ACC112 (cell line): ENCODE measurements around the gene IFNA16.
"Not testable (repeated sequence)": the region's sequence is repeated elsewhere in the genome, so short reads cannot be mapped to it uniquely, and the experiment has no call there.

Experiments
- H2AFZ ChIP-seq: fragments of 200-600 bp; sonication (generic); one replicate; pipeline ENCODE4 v1.6.0; 2017; ENCODE audit warnings: antibody characterized with exemption, low read length; ENCODE audit not compliant: unreplicated experiment
- H3K27ac ChIP-seq: fragments of 200-600 bp; sonication (generic); 2 replicates; pipeline ENCODE4 v1.5.1; 2014; ENCODE audit warnings: low read depth, mild to moderate bottlenecking, antibody characterized with exemption, low read length, moderate library complexity
- H3K27me3 ChIP-seq: fragments of 200-600 bp; sonication (generic); 2 replicates; pipeline ENCODE4 v1.6.1; 2014; ENCODE audit warnings: mild to moderate bottlenecking, antibody characterized with exemption, low read length, moderate library complexity, mixed read lengths; ENCODE audit not compliant: insufficient read depth
- H3K36me3 ChIP-seq: fragments of 200-600 bp; sonication (generic); 2 replicates; pipeline ENCODE4 v1.6.1; 2016; ENCODE audit warnings: mild to moderate bottlenecking, antibody characterized with exemption, low read length, moderate library complexity, mixed read lengths; ENCODE audit not compliant: insufficient read depth
- H3K4me1 ChIP-seq: fragments of 200-600 bp; sonication (generic); one replicate; pipeline ENCODE4 v1.6.1; 2016; ENCODE audit warnings: low read length, mixed read lengths; ENCODE audit not compliant: insufficient read depth, unreplicated experiment, control insufficient read depth
- H3K4me3 ChIP-seq: fragments of 200-600 bp; sonication (generic); 2 replicates; pipeline ENCODE4 v1.5.1; 2014; ENCODE audit warnings: mild to moderate bottlenecking, low read depth, low read length
- H3K79me2 ChIP-seq: fragments of 200-600 bp; sonication (generic); one replicate; pipeline ENCODE4 v1.6.0; 2016; ENCODE audit warnings: low read length; ENCODE audit not compliant: control insufficient read depth, unreplicated experiment, insufficient read depth

The IFNA16 gene

DNA sequence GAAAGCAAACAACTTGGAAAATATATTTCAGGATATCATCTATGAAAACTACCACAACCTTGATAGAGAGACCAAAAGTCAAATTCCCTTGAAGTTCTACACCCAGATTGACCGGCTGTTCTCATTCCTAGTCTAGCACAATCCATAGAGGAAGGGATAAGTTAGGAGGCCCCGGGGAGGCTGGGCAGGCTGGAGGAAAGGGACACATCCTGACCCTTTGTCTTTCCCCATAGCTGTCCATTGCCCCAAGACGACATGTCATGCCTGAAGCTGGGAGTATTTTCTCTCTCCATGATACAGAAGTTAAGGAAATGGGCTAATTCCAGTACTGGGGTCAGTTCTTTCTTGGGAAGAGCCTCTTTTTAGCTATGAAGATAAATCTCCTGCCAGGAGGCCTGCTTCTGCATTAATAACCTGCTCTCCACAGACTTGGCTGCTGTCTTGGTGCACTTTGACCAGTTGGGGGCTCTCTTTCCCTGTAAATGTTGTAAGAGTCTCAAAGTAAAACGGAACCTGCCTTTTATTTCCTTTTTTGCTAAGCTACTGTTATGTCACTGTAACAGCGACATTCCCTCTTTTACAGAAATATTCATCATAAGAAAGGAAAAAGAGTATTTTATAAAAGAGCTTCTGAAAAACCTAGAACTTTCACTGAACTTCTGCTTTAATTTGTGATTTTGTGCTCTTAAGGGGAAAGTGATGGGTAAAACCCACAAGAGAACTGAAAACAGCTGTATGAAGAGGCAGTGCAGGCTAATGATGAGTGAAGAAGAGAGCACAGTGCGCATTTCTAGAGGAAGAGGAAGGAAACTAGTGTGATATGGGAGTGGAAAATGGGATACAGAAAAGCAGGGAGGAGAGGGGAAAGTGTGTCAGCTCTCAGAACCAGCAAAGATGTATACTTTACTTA, 22.0 kb downstream of the IFNA16 start:
- H3K79me2 ChIP-seq, H3K27ac ChIP-seq, H3K36me3 ChIP-seq, H3K4me1 ChIP-seq, H3K27me3 ChIP-seq: not testable (repeated sequence)
- peak overlapping the region; percentile 54 for H3K4me3 ChIP-seq
- H2AFZ ChIP-seq, result peak overlapping the region; percentile 65

DNA sequence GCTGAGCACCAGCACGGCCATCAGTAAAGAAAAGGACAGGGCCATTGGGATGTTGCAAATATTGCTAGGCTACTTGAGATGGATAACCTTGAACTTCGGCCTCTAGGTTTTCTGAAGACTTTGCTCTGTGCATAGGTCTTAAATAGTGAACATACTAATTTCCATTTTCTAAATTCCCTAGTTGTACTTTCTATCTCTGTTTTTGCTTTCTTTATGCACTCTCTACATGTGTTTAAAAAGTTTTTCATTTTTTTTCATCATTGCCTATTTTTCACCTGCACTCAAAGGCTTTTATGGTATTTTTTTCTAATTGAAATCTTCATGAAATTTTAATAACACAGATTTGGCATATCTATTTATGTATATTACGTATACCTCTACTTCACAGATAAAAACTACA, 29.6 kb downstream of the IFNA16 start, which contains the start of gene IFNA4:
Gene IFNA4 (minus strand): TSS at position 101 of the 400 bp plus-strand sequence. CDS start 56 bp downstream, at position 45.
- H2AFZ ChIP-seq, H3K4me3 ChIP-seq, H3K4me1 ChIP-seq: not testable (repeated sequence)

DNA sequence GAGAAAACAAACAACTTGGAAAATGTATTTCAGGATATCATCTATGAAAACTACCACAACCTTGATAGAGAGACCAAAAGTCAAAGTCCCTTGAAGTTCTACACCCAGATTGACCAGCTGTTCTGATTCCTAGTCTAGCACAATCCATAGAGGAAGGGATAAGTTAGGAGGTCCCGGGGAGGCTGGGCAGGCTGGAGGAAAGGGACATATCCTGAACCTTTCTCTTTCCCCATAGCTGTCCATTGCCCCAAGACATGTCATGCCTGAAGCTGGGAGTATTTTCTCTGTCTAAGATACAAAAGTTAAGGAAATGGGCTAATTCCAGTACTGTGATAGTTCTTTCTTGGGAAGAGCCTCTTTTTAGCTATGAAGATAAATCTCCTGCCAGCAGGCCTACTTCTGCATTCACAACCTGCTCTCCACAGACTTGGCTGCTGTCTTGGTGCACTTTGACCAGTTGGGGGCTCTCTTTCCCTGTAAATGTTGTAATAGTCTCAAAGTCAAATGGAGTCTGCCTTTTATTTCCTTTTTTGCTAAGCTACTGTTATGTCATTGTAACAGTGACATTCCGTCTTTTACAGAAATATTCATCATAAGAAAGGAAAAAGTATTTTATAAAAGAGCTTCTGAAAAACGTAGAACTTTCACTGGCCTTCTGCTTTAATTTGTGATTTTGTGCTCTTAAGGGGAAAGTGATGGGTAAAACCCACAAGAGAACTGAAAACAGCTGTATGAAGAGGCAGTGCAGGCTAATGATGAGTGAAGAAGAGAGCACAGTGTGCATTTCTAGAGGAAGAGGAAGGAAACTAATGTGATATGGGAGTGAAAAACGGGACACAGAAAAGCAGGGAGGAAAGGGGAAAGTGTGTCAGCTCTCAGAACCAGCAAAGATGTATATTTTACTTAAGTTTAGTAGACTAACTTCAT, 34.0 kb downstream of the IFNA16 start:
- H3K4me3 ChIP-seq, H3K79me2 ChIP-seq, H3K27ac ChIP-seq, H3K36me3 ChIP-seq, H2AFZ ChIP-seq, H3K4me1 ChIP-seq: not testable (repeated sequence)
- peaks cover 23% of the 10 kb centered on the region for H3K27me3 ChIP-seq

More for the DNA sequence above, 29.6 kb downstream of the IFNA16 start, which contains the start of gene IFNA4:
- H3K27me3 ChIP-seq, H3K27ac ChIP-seq, H3K36me3 ChIP-seq, H3K79me2 ChIP-seq: not testable (repeated sequence)

DNA sequence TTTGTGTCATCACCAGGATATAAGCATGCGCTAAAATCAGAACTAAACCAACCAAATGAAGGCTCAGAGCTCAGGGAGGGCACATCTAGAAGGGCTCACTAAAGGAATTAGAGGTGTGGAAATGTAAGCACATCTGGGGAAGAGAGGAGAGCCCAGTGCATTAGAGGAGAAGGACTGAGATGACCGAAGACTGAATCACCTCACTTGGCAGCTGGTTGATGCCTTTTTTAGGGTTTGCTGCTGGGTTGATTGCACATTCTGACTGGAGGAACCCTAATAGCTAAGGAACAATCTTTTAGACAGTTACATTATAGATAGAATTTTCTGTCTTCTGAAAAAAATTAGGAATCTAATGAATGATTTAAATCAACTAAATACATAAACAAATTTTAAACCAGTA, 42.4 kb downstream of the IFNA16 start:
- Histone ChIP-seq H3K4me1 (no peaks in the 10 kb centered on the region), H3K27ac (no peak overlapping the region), H3K79me2 (no peaks in the 10 kb centered on the region), H3K27me3 (peaks cover 22% of the 10 kb centered on the region), H3K4me3 (no peak overlapping the region), H3K36me3 (no peaks in the 10 kb centered on the region), H2AFZ (no peak overlapping the region)

DNA sequence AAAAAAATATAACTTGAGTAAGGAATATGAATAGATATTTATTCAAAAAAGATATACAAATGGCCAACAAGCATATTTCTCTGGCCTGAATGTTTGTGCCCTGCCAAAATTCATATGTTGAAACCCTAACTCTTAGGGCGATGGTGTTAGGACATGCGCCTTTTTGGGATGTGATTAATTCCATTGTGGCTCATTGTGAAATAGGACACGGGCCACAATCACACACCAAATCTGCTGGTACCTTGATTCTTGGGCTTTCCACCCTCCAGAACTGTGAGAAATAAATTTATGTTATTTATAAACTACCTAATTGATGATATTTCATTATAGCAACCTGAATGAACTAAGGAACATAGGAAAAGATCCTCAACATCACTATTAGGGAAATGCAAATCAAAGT, 45.0 kb downstream of the IFNA16 start:
- H3K27ac ChIP-seq, result no peak overlapping the region
- H2AFZ ChIP-seq, result no peak overlapping the region
- H3K27me3 ChIP-seq, result peaks cover 8% of the 10 kb centered on the region; the same call in 1 of the 2 replicates
- H3K79me2 ChIP-seq, result no peaks in the 10 kb centered on the region
- no peaks in the 10 kb centered on the region for H3K36me3 ChIP-seq
- H3K4me1 ChIP-seq, result no peaks in the 10 kb centered on the region
- no peak overlapping the region for H3K4me3 ChIP-seq

DNA sequence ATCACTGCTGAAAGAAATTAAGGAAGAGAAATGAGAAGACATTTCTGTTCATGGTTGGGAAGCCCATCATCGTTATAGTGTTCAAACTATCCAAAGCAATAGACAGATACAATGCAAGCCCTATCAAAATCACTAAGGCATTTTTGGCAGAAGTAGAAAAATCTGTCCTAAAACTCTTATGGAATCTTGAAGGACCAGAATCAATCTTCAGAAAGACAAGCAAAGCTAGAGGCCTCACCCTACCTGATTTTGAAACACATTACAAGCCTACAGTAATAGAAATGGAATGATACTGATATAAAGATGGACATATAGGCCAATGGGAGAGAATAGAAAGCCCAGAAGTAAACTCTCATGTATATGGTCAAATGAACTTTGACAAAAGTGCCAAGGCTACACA, 45.8 kb downstream of the IFNA16 start:
- Histone ChIP-seq H3K4me3 (no peak overlapping the region), H3K27ac (no peak overlapping the region), H3K27me3 (0 out of 2 replicates have a peak, but pooled peaks cover 5% of the 10 kb centered on the region), H3K79me2 (no peaks in the 10 kb centered on the region), H3K36me3 (no peaks in the 10 kb centered on the region), H3K4me1 (no peaks in the 10 kb centered on the region), H2AFZ (no peak overlapping the region)

DNA sequence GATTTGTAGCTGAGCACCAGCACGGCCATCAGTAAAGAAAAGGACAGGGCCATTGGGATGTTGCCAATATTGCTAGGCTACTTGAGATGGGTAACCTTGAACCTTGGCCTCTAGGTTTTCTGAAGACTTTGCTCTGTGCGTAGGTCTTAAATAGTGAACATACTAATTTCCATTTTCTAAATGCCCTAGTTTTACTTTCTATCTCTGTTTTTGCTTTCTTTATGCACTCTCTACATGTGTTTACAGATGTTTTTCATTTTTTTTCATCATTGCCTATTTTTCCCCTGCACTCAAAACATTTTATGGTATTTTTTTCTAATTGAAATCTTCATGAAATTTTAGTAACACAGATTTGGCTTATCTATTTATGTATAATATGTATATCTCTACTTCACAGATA, 50.6 kb downstream of the IFNA16 start, which contains the start of gene IFNA21:
Gene IFNA21 (minus strand): TSS at position 101 of the 400 bp plus-strand sequence. CDS start 48 bp downstream, at position 53.
- H3K79me2 ChIP-seq, H3K36me3 ChIP-seq, H3K27ac ChIP-seq, H3K4me3 ChIP-seq, H3K27me3 ChIP-seq, H3K4me1 ChIP-seq, H2AFZ ChIP-seq: not testable (repeated sequence)
